Prostate gland (tissue), 2 donors: ENCODE results near the gene ACOT2. TPM values are rescaled to one million over a fixed set of nuclear protein-coding genes. Genes with fewer than 3 reads are reported as not detected.

Experiments
- DNase-seq: peaks from one replicate; pipeline ENCODE4 v3.0.0-alpha.2; 2019; ENCODE audit warnings: low spot score
- H3K27ac ChIP-seq, 2 donors: fragments of 200-600 bp; sonication (generic); 2 replicates each; pipeline ENCODE4 v1.5.1; 2017 to 2019
- H3K27me3 ChIP-seq: fragments of 200-600 bp; sonication (generic); replicated peaks from 2 replicates; pipeline ENCODE4 v1.5.1; 2019; ENCODE audit not compliant: insufficient read depth
- H3K36me3 ChIP-seq, 2 donors: fragments of 200-600 bp; sonication (generic); 1 replicate in 1 of 2; 2 replicates in 1 of 2; pipeline versions ENCODE4 v1.5.1 to v1.8.1; 2017 to 2019
- H3K4me1 ChIP-seq: fragments of 200-600 bp; sonication (generic); replicated peaks from 2 replicates; pipeline ENCODE4 v1.5.1; 2019
- H3K4me3 ChIP-seq, 2 donors: fragments of 200-600 bp; sonication (generic); 2 replicates each; pipeline ENCODE4 v1.5.1; 2017 to 2019
- H3K9me3 ChIP-seq: fragments of 200-600 bp; sonication (generic); 2 replicates; pipeline ENCODE4 v1.5.1; 2017
- CTCF ChIP-seq, 4 experiments: fragments of 200-600 bp in 2 of 4; fragments of 450-650 bp in 2 of 4; sonication (generic) in 2 of 4; IDR thresholded peaks; 1 replicate in 3 of 4; 2 replicates in 1 of 4; pipeline ENCODE4 v1.5.1; 2016 to 2019; ENCODE audit warnings: antibody characterized with exemption in 4 of 4, mild to moderate bottlenecking in 2 of 4, moderate library complexity in 2 of 4
- POLR2A ChIP-seq: fragments of 450-650 bp; IDR thresholded peaks from one replicate; pipeline ENCODE4 v1.6.1; 2016; ENCODE audit warnings: antibody characterized with exemption, mild to moderate bottlenecking
- POLR2AphosphoS5 ChIP-seq: sonication (generic); formaldehyde crosslinking; IDR thresholded peaks from one replicate; pipeline ENCODE4 v1.6.1; 2017; ENCODE audit warnings: antibody characterized with exemption
- WGBS: methylation state at CpG from one replicate; pipeline ENCODE4 v1.1.5; 2018; 5-methylcytosine and 5-hydroxymethylcytosine counted together
- intact Hi-C: fragments of 100-400 bp; cut with DNase I; formaldehyde crosslinking; loops from one replicate; pipeline ENCODE4 v1.14.2; 2022
- total RNA-seq, 2 donors: library from RNA; depleted of rRNA; stranded (reverse); fragments of >200 nt; gene quantifications; one replicate each; pipeline ENCODE4 v1.1.0, GENCODE V29; 2016

ACOT2 gene
- total RNA-seq, 2 donors from 2014 or later, result 37.4 to 39.0 TPM

GRCh38 chr14:73613419-73613963, 44.5 kb downstream of the ACOT2 start:
- H3K27ac ChIP-seq, result peak overlapping the region in 1 of 2 donors; percentile 77
- no peaks in the 10 kb centered on the region for H3K27me3 ChIP-seq
- no peaks in the 10 kb centered on the region for H3K9me3 ChIP-seq
- WGBS, result 73% methylated on average over 3 of the region's 3 CpGs
- intact Hi-C loops, result loop anchor here (5.0 kb wide), 1 partner anchor 46 kb away; the partner anchor contains the start of gene ACOT2
- no peak overlapping the region for H3K4me3 ChIP-seq
- no peaks in the 10 kb centered on the region for H3K4me1 ChIP-seq
- TF ChIP-seq CTCF (IDR thresholded peaks at IDR 0.05), result no peak
- TF ChIP-seq POLR2A, result no peak
- TF ChIP-seq POLR2AphosphoS5, result no peak
- no peak for DNase-seq
- no peaks in the 10 kb centered on the region for H3K36me3 ChIP-seq

- Histone ChIP-seq H3K4me1 (no peaks in the 10 kb centered on the region), H3K27me3 (no peaks in the 10 kb centered on the region), H3K27ac (no peak overlapping the region), H3K4me3 (no peak overlapping the region), H3K36me3 (no peaks in the 10 kb centered on the region), H3K9me3 (no peaks in the 10 kb centered on the region)
- intact Hi-C loops, result no loop called here
- no peak for TF ChIP-seq CTCF (IDR thresholded peaks at IDR 0.05)
- WGBS, result 83% methylated on average over 4 of the region's 4 CpGs
- DNase-seq, result no peak
Observed at GRCh38 chr14:73616831-73617230, 47.8 kb downstream of the ACOT2 start.

GRCh38 chr14:73619524-73619923, 50.5 kb downstream of the ACOT2 start:
- H3K27me3 ChIP-seq, result no peaks in the 10 kb centered on the region
- intact Hi-C loops, result no loop called here
- H3K4me3 ChIP-seq, result no peak overlapping the region
- H3K27ac ChIP-seq, result no peak overlapping the region
- no peak for TF ChIP-seq POLR2A
- no peak for TF ChIP-seq POLR2AphosphoS5
- TF ChIP-seq CTCF (IDR thresholded peaks at IDR 0.05), result no peak
- 55% methylated on average over 1 of the region's 1 CpG for WGBS
- H3K9me3 ChIP-seq, result no peaks in the 10 kb centered on the region
- no peak for DNase-seq
- H3K36me3 ChIP-seq, result no peaks in the 10 kb centered on the region
- H3K4me1 ChIP-seq, result no peaks in the 10 kb centered on the region

- Histone ChIP-seq H3K36me3 (no peaks in the 10 kb centered on the region), H3K27ac (no peak overlapping the region), H3K27me3 (no peaks in the 10 kb centered on the region), H3K4me1 (no peaks in the 10 kb centered on the region), H3K9me3 (no peaks in the 10 kb centered on the region), H3K4me3 (no peak overlapping the region)
- intact Hi-C loops, result no loop called here
- 90% methylated on average over 10 of the region's 10 CpGs for WGBS
- TF ChIP-seq POLR2AphosphoS5 (no peak), POLR2A (no peak), CTCF (IDR thresholded peaks at IDR 0.05) (no peak)
- DNase-seq, result no peak
Observed at GRCh38 chr14:73620268-73620667, 51.3 kb downstream of the ACOT2 start.

- TF ChIP-seq POLR2AphosphoS5, result no peak
- no peak for TF ChIP-seq POLR2A
- no peak for TF ChIP-seq CTCF (IDR thresholded peaks at IDR 0.05)
- H3K27ac ChIP-seq, result no peak overlapping the region
- H3K27me3 ChIP-seq, result no peaks in the 10 kb centered on the region
- 91% methylated on average over 4 of the region's 4 CpGs for WGBS
- H3K4me3 ChIP-seq, result no peak overlapping the region
- no peaks in the 10 kb centered on the region for H3K4me1 ChIP-seq
- no peaks in the 10 kb centered on the region for H3K36me3 ChIP-seq
- no peak for DNase-seq
- H3K9me3 ChIP-seq, result no peaks in the 10 kb centered on the region
- intact Hi-C loops, result no loop called here
Observed at GRCh38 chr14:73623504-73624054, 54.6 kb downstream of the ACOT2 start.
